CD4-positive, alpha-beta memory T cell (primary cell): ENCODE measurements around the gene ESRP2. TPM values are rescaled to one million over a fixed set of nuclear protein-coding genes. Genes with fewer than 3 reads are reported as not detected.

Experiments used
- CTCF ChIA-PET: fragments of 350-600 bp; sonication (Branson Sonifier 250); formaldehyde crosslinking; loops from one replicate; lab custom pipeline; 2021; ENCODE audit warnings: inconsistent platforms; ENCODE audit not compliant: partially characterized antibody; lab: Charles Lee
- POLR2A ChIA-PET: fragments of 350-600 bp; sonication (Branson Sonifier 250); formaldehyde crosslinking; loops from one replicate; lab custom pipeline; 2021; ENCODE audit not compliant: partially characterized antibody; lab: Charles Lee
- DNase-seq, 5 donors: peaks; one replicate each; pipeline versions ENCODE4 v3.0.0 to v3.0.0-alpha.2; 2020 to 2022; ENCODE audit warnings: mixed read lengths in 1 of 5
- H3K27ac ChIP-seq: one replicate; pipeline ENCODE4 v1.7.0; 2013; ENCODE audit warnings: low read depth, low read length
- H3K27me3 ChIP-seq: 2 replicates; pipeline ENCODE4 v1.7.0; 2013; ENCODE audit warnings: mild to moderate bottlenecking, low read length, moderate library complexity; ENCODE audit not compliant: insufficient read depth
- H3K36me3 ChIP-seq: 2 replicates; pipeline ENCODE4 v1.7.0; 2013; ENCODE audit warnings: mild to moderate bottlenecking, low read length, moderate library complexity; ENCODE audit not compliant: insufficient read depth
- H3K4me1 ChIP-seq: 2 replicates; pipeline ENCODE4 v1.7.0; 2013; ENCODE audit warnings: mild to moderate bottlenecking, low read length, moderate library complexity; ENCODE audit not compliant: insufficient read depth
- H3K4me3 ChIP-seq, 2 donors: one replicate each; pipeline ENCODE4 v1.7.0; 2013; ENCODE audit warnings: low read length in 2 of 2, mild to moderate bottlenecking in 1 of 2
- H3K9me3 ChIP-seq, 2 donors: one replicate each; pipeline ENCODE4 v1.7.0; 2013; ENCODE audit warnings: low read length in 2 of 2, control low read depth in 1 of 2; ENCODE audit not compliant: control insufficient read depth in 1 of 2
- H3K27ac Mint-ChIP-seq, 7 donors: one replicate each; pipeline ENCODE4 v1.8.0; 2020 to 2021; ENCODE audit warnings: mixed read lengths in 7 of 7, mild to moderate bottlenecking in 6 of 7, inconsistent platforms in 3 of 7, moderate library complexity in 3 of 7
- H3K27me3 Mint-ChIP-seq, 2 donors: one replicate each; pipeline ENCODE4 v1.8.0; 2020 to 2021; ENCODE audit warnings: mixed read lengths in 2 of 2
- H3K36me3 Mint-ChIP-seq, 2 donors: one replicate each; pipeline ENCODE4 v1.8.0; 2020 to 2021; ENCODE audit warnings: mixed read lengths in 2 of 2, inconsistent platforms in 1 of 2, mild to moderate bottlenecking in 1 of 2
- H3K4me1 Mint-ChIP-seq, 4 donors: one replicate each; pipeline ENCODE4 v1.8.0; 2020 to 2021; ENCODE audit warnings: mixed read lengths in 4 of 4, mild to moderate bottlenecking in 1 of 4
- H3K4me3 Mint-ChIP-seq, 8 donors: one replicate each; pipeline ENCODE4 v1.8.0; 2020 to 2021; ENCODE audit warnings: mixed read lengths in 8 of 8, mild to moderate bottlenecking in 7 of 8, moderate library complexity in 6 of 8, inconsistent platforms in 3 of 8
- H3K9me3 Mint-ChIP-seq, 8 donors: one replicate each; pipeline ENCODE4 v1.8.0; 2020 to 2021; ENCODE audit warnings: mixed read lengths in 8 of 8, mild to moderate bottlenecking in 5 of 8, inconsistent platforms in 3 of 8, moderate library complexity in 1 of 8
- intact Hi-C: fragments of 100-400 bp; cut with micrococcal nuclease; formaldehyde crosslinking; loops from one replicate; pipeline ENCODE4 v1.15.1; 2023
- polyA plus RNA-seq, 2 donors: library from polyadenylated mRNA; unstranded; fragments of 300-500 nt; fragmentation: Illumina TruSeq; gene quantifications; one replicate each; pipeline ENCODE4 v1.2.3, GENCODE V29; 2021
- total RNA-seq, 2 experiments: library from RNA; stranded (reverse); gene quantifications; one replicate each; pipeline ENCODE4 v1.2.3, GENCODE V29; 2021

The ESRP2 gene
- total and polyA plus RNA-seq, 4 experiments from 2014 or later: 0.14 to 0.64 (median 0.26) TPM; not detected in 1

DNA sequence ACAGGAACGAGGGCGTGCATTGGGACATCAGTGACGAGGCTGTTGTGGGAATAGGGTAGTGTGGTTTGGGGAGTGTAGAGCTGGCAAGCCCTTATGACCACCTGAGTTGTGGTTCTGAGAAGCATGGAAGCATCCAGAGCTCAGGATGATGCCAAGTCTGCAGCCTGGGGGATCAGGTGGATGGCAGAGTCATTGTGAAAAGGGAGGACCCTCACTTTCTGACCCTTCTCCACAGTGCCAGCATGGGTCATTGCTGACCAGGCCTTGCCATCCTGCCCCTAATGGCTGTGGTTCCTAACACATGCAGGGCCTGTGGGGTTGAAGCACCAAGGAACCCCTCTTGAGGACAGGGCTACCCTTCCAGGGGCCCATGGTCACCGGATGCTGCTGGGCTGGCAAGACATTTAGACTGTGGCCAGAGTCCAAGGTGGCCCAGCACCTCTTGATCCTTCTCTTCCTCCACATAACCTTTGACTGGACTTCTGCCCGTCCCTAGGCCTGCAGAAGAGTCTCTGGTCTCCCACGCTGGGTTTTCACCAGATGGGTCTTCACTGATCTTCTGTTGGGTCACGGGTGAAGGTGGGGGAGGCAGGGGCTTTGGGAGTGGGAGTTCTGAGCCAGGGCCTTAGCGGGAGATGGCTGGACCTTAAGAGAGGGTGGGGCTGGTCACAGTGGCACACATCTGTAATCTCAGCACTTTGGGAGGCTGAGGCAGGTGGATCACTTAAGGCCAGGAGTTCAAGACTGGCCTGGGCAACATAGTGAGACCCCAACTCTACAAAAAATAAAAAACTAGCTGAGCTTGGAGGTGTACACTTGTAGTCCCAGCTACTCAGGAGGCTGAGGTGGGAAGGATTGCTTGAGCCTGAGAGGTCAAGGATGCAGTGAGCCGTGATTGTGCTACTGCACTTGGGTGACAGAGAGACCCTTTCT lies 7.3 kb upstream of the ESRP2 start:
- no peak overlapping the region for H3K4me3 ChIP-seq
- peaks cover 0 to 5% (median 0%) of the 10 kb centered on the region in 8 donors for H3K9me3 Mint-ChIP-seq
- no peak for DNase-seq
- no peak overlapping the region for H3K27ac ChIP-seq
- H3K27me3 ChIP-seq: no peaks in the 10 kb centered on the region
- H3K36me3 ChIP-seq: no peaks in the 10 kb centered on the region
- H3K4me1 Mint-ChIP-seq: peaks cover 20 to 47% (median 31%) of the 10 kb centered on the region in 4 donors
- ChIA-PET CTCF (interaction anchor here (0.7 to 4.1 kb wide), 6 partner anchors 19 to 85 kb away, joined by 3 to 34 read pairs (median 12); partner anchors contain the start of gene SLC7A6), POLR2A (interaction anchor here (1.5 to 3.5 kb wide), 2 partner anchors 20 to 45 kb away, joined by 3 to 30 read pairs; partner anchors contain the start of gene SLC7A6)
- H3K27me3 Mint-ChIP-seq: no peaks in the 10 kb centered on the region
- peaks cover 42% of the 10 kb centered on the region for H3K4me1 ChIP-seq
- peak overlapping the region in 2 of 7 donors; percentile 50 to 68 for H3K27ac Mint-ChIP-seq
- peak overlapping the region in 7 of 8 donors; percentile 15 to 79 (median 54) for H3K4me3 Mint-ChIP-seq
- H3K9me3 ChIP-seq: no peaks in the 10 kb centered on the region
- H3K36me3 Mint-ChIP-seq: peaks cover 0 to 4% of the 10 kb centered on the region in 2 donors
- intact Hi-C loops: no loop called here

DNA sequence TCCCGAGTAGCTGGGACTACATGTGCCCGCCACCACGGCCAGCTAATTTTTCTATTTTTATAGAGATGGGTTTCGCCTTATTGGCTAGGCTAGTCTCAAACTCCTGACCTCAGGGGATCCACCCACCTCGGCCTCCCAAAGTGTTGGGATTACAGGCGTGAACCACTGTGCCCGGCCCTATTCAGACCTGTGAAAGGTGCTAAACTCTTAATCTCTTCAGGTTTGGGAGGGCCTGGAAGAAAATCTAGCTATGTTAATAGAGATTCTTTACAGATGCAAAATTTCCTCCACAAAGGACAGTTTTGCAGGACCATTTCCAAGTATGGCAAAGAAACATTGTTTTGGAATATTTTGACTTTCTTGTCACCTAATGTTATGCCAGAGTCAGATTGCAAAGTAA lies 6.2 kb upstream of the ESRP2 start:
- no peak overlapping the region for H3K4me3 ChIP-seq
- Mint-ChIP-seq H3K27me3 (no peaks in the 10 kb centered on the region), H3K4me3 (peak overlapping the region in 1 of 8 donors; percentile 39), H3K27ac (no peak overlapping the region), H3K9me3 (peaks cover 0 to 7% (median 0%) of the 10 kb centered on the region in 8 donors), H3K36me3 (peaks cover 0 to 4% of the 10 kb centered on the region in 2 donors), H3K4me1 (peaks cover 20 to 50% (median 38%) of the 10 kb centered on the region in 4 donors)
- H3K27ac ChIP-seq: no peak overlapping the region
- POLR2A ChIA-PET: interaction anchor here (0.6 to 1.0 kb wide), 2 partner anchors 22 to 623 kb away, joined by 3 read pairs; partner anchors contain the start of gene SLC7A6
- H3K36me3 ChIP-seq: no peaks in the 10 kb centered on the region
- CTCF ChIA-PET: interaction anchor here (0.9 to 3.3 kb wide), 3 partner anchors 20 to 86 kb away, joined by 3 to 31 read pairs (median 20); partner anchors contain the start of gene SLC7A6
- DNase-seq: no peak
- intact Hi-C loops: no loop called here
- peaks cover 44% of the 10 kb centered on the region for H3K4me1 ChIP-seq
- no peaks in the 10 kb centered on the region for H3K27me3 ChIP-seq
- no peaks in the 10 kb centered on the region for H3K9me3 ChIP-seq

DNA sequence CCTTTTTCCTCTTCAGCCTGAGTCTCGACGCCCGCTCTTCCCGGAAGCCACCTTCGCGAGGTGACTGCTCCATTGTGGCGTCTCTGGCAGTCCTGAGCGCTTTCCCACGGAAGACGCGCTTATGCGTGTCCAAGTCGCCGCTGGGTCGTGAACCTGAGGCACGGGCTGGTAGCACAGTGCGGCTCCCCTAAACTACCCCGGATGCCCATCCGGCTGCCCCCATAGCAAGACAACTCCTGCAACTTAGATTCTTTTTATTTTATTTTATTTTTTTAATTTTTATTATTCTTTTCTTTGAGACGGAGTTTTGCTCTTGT lies 2.1 kb upstream of the ESRP2 start:
- CTCF ChIA-PET: interaction anchor here (1.0 to 3.8 kb wide), 7 partner anchors 8 to 274 kb away, joined by 3 to 17 read pairs (median 5); no protein-coding TSS in a partner anchor
- Mint-ChIP-seq H3K36me3 (no peaks in the 10 kb centered on the region), H3K4me1 (peaks cover 16 to 52% (median 34%) of the 10 kb centered on the region in 4 donors), H3K4me3 (peak overlapping the region; percentile 88 to 98 (median 95)), H3K27ac (peak overlapping the region; percentile 85 to 97 (median 94)), H3K27me3 (no peaks in the 10 kb centered on the region), H3K9me3 (peaks cover 0 to 9% (median 0%) of the 10 kb centered on the region in 8 donors)
- peak overlapping the region; percentile 44 for H3K27ac ChIP-seq
- DNase-seq: no peak
- no peaks in the 10 kb centered on the region for H3K9me3 ChIP-seq
- H3K4me1 ChIP-seq: peaks cover 30% of the 10 kb centered on the region
- peak overlapping the region; percentile 42 to 70 for H3K4me3 ChIP-seq
- no peaks in the 10 kb centered on the region for H3K36me3 ChIP-seq
- POLR2A ChIA-PET: interaction anchor here (1.0 to 4.3 kb wide), 7 partner anchors 7 to 179 kb away, joined by 3 to 23 read pairs (median 14); partner anchors contain the start of genes NFATC3, PLA2G15, PRMT7 and SLC7A6
- H3K27me3 ChIP-seq: no peaks in the 10 kb centered on the region
- intact Hi-C loops: no loop called here

GRCh38 chr16:68237243-68238028 lies 1.5 kb upstream of the ESRP2 start:
- Mint-ChIP-seq H3K27me3 (no peaks in the 10 kb centered on the region), H3K36me3 (peaks cover 0 to 2% of the 10 kb centered on the region in 2 donors), H3K4me1 (peaks cover 16 to 52% (median 34%) of the 10 kb centered on the region in 4 donors), H3K4me3 (peak overlapping the region; percentile 88 to 98 (median 95)), H3K9me3 (peaks cover 0 to 9% (median 0%) of the 10 kb centered on the region in 8 donors), H3K27ac (peak overlapping the region; percentile 90 to 97 (median 94))
- Histone ChIP-seq H3K36me3 (no peaks in the 10 kb centered on the region), H3K27ac (peak overlapping the region; percentile 44), H3K4me1 (peaks cover 30% of the 10 kb centered on the region), H3K27me3 (no peaks in the 10 kb centered on the region), H3K9me3 (no peaks in the 10 kb centered on the region), H3K4me3 (peak overlapping the region; percentile 42 to 70)
- POLR2A ChIA-PET: interaction anchor here (1.1 to 4.3 kb wide), 15 partner anchors 8 to 303 kb away, joined by 3 to 23 read pairs (median 5); partner anchors contain the start of genes NFATC3, PLA2G15, PRMT7 and SLC7A6
- CTCF ChIA-PET: interaction anchor here (1.3 to 3.8 kb wide), 8 partner anchors 9 to 274 kb away, joined by 3 to 17 read pairs (median 4); partner anchors contain the start of gene SLC7A6
- intact Hi-C loops: loop anchor here (1.0 kb wide), 1 partner anchor 8 kb away; the partner anchor contains the start of gene PLA2G15
- peak; percentile 83 to 90 (median 84) for DNase-seq

DNA sequence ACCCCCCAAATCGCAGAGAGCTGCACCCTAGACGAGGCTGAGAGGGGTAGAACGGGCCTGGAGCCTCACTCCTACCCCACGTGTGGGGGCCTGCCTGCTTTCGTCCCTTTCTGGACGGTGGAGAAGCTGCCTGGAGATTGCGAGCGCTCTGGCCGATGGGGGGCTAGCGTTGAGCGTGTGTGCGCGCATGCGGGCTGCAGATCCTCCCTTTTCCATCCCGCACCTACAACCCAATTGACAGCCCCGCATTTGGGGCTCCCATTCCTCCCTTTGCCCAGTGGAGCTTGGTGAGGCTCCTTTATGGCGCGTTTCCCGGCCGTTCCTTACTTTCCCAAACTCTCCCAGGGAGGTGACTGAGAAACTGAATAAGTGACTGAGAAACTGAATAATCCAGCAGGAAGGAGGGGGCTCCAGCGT lies 907 bp upstream of the ESRP2 start:
- H3K9me3 ChIP-seq: no peaks in the 10 kb centered on the region
- H3K4me1 ChIP-seq: peaks cover 30% of the 10 kb centered on the region
- peak overlapping the region; percentile 44 for H3K27ac ChIP-seq
- no peaks in the 10 kb centered on the region for H3K36me3 ChIP-seq
- Mint-ChIP-seq H3K27me3 (no peaks in the 10 kb centered on the region), H3K4me1 (peaks cover 16 to 52% (median 34%) of the 10 kb centered on the region in 4 donors), H3K36me3 (peaks cover 0 to 2% of the 10 kb centered on the region in 2 donors), H3K9me3 (peaks cover 0 to 9% (median 0%) of the 10 kb centered on the region in 8 donors), H3K4me3 (peak overlapping the region; percentile 88 to 98 (median 95)), H3K27ac (peak overlapping the region; percentile 74 to 97 (median 85))
- DNase-seq: peak in 1 of 5 donors; percentile 19
- no peaks in the 10 kb centered on the region for H3K27me3 ChIP-seq
- POLR2A ChIA-PET: interaction anchor here (0.6 to 4.3 kb wide), 16 partner anchors 9 to 302 kb away, joined by 3 to 23 read pairs (median 5); partner anchors contain the start of genes NFATC3, PLA2G15, PRMT7 and SLC7A6
- intact Hi-C loops: loop anchor here (1.0 kb wide), 1 partner anchor 8 kb away; the partner anchor contains the start of gene PLA2G15
- CTCF ChIA-PET: interaction anchor here (1.3 to 3.8 kb wide), 5 partner anchors 8 to 143 kb away, joined by 3 to 17 read pairs (median 4); partner anchors contain the start of gene SLC7A6
- H3K4me3 ChIP-seq: peak overlapping the region in 1 of 2 donors; percentile 70
